GM03348 (cell line): ENCODE measurements around the gene RRAGD.

Experiments
- DNase-seq: peaks from one replicate; pipeline ENCODE4 v3.0.0; 2012; ENCODE audit warnings: low spot score

Gene RRAGD

DNA sequence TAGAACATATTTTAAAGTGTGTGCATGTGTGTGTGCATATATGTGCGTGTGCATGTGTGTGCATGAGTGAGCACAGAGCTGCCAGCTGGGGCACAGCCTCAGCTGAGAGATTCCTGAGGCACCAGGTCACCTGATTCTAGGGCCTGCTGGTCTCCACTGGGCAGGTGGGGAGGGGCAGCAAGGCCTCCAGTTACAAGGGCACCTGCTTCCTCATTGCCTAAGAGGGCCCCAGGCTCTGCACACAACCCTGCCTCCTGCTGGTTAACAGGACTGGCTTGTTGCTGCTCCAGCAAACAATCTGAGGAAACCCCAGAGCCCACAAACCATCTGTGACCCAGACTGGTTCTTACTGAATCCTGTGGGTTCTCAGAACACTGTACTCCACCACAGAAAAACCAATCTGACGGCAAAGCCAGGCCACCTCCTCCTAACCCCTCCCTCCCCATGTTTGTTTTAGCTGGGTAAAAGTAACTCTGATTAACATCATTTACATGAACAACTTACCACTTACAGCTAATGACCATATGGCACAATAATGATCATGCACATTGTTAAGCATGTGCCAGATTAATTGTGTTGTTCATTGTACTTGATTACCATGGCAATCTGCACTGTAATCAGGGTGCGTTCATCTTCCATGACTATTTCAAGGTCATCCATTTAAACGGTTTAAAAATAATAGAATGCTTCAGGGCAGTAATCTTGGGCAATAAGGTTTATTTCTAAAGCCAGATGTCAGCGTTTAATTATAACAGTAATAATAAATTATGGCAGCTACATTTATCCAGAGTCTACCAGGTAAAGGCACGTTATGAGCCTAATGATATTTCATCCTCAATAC is 36.4 kb downstream of the RRAGD start:
- DNase-seq, result no peak

- DNase-seq, result no peak
Measured at GRCh38 chr6:89372506-89372901, 39.6 kb downstream of the RRAGD start.

DNA sequence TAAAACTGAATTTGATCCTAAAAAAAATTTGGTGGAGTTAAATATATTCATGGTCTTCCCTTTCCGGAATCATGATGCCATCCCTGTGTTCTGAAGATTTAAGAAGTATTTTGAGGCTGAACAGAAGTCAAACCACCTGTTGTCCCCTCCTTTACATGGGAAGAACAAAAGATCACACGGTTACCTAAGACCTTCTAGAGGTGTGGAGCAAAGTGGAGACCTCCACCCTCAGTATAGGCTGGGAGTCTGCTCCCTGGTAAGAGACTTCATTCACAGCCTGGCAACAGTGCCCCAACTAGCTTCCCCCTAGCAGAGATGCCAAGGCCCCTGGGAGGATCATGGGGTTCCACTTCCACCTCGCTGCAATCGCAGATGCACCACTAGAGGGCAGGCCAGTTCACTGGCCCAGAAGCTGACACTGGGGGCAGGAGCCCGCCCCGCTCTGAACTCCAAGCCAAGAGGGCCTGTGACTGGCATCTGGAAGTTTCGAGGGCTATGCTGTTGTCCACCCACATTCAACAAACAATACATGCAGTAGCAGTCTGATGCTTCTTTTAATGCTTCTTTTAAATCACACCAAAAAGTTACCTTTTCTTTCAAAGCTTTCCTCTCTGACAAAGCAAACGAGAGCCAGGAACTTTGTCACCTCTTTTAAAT is 40.1 kb downstream of the RRAGD start:
- DNase-seq, result peak; percentile 88

- peak; percentile 72 for DNase-seq
Measured at GRCh38 chr6:89368999-89369398, 43.1 kb downstream of the RRAGD start.

DNA sequence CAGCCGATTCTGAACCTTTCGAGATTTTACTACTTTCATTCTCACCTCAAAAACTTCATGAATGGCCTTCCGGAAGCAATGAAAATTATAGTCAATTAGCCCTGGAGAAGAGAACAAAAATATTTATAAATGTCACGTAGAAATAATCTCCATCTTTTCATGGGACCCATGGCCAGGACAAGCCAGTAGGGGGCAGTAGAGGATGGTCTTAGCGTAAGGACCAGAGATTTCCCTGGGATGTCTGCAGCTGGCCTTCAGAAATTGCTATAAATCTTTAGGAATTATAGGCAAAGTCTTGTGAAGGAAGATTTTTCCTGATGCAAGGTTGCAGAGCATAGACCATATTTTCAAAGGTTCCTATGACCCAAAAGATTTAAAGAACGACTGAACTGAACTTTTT is 44.0 kb downstream of the RRAGD start:
- DNase-seq, result peak; percentile 58

DNA sequence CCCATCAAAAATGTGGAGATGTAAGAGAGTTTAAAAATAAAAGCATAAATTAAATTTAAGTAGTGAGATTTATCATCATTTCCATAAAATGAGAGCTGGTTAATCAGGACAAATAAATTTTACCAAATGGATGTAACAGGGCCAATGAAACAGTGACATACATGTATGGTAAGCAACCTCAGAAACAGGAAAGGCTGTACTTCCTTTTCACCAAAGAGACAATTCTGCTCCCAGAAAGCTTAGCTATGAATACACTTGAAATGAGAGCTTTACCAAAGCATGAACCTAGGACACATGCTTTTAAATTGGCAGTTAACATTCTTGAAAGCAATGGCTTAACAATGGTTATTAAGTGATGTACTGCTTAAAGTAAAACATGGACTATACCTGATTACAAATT is 47.5 kb downstream of the RRAGD start:
- DNase-seq, result no peak

- DNase-seq, result no peak
Measured at GRCh38 chr6:89361171-89361570, 50.9 kb downstream of the RRAGD start.

DNA sequence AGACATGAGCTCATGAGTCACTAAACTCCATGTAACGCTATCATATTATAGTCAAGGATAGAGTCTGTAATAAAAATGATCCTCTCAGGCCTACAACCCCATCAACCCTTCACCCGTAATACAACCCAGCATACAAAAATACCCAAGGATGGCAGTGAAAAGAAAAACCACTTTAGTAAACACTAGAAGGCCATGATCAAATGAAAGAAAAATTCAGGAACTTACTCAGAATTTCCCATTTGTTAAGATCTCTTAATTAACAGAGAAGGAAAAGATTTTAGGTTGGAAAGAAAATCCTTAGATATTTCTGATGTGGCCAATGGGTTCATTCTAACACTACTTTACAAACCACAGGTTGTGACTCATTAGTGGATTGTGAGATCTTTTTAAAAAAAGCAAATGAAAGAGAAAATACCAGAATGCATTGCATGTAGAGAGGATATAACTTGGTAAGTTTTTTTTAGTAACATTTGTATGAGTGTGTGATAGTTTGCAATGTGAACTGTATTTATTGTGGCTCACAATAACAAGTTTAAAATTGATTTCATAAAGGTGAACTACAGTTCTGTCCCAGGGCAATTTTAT is 51.6 kb downstream of the RRAGD start:
- DNase-seq, result peak; percentile 49

GRCh38 chr6:89359561-89359960 is 52.5 kb downstream of the RRAGD start:
- DNase-seq, result no peak

DNA sequence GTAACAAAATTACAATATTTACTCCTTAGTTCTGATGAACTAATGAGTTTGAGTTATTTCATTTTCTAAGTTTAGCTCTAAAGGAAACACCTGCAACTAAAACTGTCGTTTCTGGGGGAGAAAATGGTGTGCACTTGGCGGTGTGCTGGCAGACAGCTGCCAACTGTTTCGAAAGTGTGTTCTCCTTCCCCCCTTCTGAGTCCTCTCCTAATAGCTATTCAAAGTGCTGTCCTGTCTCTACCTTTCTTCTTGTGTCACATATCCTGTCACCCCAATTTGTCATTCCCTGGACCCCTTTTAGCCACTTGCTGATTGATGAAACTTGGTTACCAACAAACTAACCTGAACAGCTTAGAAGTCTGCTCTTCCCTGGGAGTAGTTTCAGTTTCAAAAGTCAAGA is 54.7 kb downstream of the RRAGD start:
- no peak for DNase-seq

GRCh38 chr6:89356642-89357170 is 55.4 kb downstream of the RRAGD start:
- DNase-seq, result no peak

GRCh38 chr6:89355511-89356194 is 56.4 kb downstream of the RRAGD start:
- no peak for DNase-seq

DNA sequence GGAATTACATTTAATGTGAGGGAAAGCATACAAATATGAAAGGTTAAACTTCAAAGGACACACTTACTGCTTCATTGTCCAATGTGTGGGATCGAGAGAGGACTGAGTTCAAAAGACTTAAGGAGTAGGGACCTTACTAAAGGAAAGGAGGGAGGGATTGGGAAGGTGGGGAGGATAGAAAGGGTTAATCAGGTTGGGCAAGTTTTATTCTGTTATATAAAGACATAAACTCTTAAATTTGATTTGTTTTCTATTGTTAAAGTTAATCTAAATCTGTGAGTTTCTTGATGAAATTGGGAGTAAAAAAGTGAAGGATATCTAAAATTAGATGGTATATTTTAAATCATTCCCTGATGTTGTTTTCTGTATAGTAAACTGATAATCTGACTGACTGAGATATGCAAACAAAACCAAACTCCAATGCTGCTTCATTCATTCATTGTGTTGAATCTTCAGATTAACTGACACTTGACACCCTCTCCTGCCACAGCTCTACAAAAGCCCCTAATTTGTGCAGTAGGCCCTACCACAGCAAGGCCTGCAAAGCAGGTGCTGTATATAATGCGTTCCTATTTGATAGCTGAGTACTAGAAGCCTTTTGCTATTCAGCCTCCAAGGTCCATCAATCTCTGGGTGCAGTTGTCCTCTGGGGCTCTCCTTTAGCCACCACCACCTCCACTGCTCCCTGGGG is 58.2 kb downstream of the RRAGD start:
- no peak for DNase-seq

DNA sequence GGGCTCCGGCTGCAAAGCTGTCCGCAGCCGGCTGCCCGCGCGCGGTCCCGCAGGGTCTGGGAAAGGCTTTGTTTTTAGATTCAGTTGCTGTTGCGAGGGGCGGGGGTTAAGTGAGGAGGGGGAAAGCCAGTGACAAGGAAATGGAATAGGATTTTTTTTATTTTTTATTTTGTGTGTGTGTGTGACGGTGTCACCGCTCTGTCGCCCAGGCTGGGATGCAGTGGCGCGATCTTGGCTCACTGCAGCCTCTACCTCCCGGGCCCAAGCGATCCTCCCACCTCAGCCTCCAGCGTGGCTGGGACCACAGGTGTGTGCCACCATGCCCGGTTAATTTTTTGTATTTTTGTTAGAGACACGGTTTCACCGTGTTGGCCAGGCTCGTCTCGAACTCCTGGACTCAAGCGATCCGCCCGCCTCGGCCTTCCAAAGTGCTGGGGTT is 58.9 kb downstream of the RRAGD start:
- no peak for DNase-seq

- peak; percentile 97 for DNase-seq
Measured at GRCh38 chr6:89352278-89353117, 59.6 kb downstream of the RRAGD start, which contains the start of gene UBE2J1. TSS of gene UBE2J1 (minus strand) at chr6:89352722. CDS start at chr6:89352569, 153 bp downstream.

DNA sequence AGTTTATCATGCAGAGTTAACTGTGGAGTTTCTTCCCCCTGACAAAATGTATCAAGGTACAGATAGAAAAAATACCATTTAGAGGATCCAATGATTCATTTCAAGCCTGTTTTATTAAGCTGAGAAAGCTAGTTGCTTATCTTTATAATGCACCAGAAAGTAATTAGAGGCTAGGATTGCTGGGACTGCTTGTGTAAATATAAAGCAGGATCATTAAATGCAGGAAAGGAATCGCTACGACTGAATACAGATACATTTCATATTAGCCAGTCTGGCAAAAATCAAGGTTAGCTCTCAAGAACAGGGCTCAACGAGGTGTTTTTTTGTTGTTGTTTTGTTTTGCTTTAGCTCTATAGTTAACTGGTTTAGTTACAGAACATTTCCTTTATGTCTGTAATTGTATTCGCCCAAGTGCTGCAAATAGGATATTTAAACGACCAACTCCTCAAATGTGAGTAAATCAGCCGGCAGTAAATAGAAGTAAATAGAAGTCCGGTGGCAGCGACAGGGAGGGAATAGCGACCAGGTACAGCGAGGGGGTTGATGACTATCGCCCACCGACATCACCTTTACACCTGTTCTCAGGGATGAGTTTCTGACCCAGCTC is 60.3 kb downstream of the RRAGD start:
- DNase-seq, result no peak

DNA sequence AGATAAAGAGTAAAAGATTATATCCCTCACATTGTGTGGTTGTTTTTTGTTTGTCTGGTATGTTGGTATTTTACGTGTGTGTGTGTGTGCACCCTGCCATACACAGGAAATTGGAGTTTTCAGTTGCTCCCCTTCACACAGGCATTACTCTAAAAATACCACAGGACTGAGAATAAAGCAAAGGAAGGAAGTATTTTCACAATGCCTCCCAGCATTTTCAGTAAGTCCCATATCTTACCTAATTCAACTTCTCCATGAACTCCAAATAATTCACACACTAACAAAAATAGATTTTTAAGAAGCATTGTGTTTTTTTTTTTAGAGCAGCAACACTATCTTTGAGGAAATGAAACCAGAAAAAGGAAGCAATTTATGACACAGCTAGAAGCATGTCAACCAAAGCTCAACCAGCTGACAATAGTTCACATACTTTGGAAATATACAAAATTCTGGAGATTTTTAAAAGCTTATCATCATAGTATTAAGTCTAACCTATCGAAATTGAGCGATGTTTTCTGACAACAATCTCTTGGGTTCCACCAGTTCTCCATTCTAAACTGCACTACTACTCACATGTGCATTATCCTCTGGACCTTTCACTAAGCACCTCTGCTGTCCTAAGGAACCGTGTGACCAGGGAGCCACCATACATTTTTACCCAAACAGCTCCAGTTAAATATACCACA is 61.6 kb downstream of the RRAGD start:
- DNase-seq, result peak; percentile 19

DNA sequence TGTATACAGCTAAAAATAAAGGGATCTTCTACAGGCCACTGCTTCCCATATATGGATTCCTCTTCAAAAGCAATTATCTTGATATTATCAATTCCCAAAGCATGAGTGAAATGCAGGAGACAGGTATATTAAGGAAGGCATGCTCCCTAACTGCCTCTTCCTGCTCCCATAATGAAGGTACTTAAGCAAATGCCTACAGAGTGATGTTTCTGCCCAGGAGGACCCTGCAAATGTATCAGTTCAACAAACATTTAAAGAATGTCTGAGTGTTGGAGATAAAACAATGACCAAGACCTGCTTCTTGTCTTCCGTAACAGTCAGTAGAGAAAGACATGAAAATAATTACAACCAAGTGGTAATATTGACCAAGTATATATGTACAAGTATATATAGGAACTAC is 63.7 kb downstream of the RRAGD start:
- peak; percentile 14 for DNase-seq

GRCh38 chr6:89347825-89348224 is 64.2 kb downstream of the RRAGD start:
- no peak for DNase-seq

GRCh38 chr6:89346433-89346832 is 65.6 kb downstream of the RRAGD start:
- DNase-seq, result no peak
